DMS153 treated with DMSO at 0.1 percent for 48 hours (cell line): ENCODE results near the gene TCF15.
A peak's percentile ranks its signal among the peaks of the same experiment; 100 is the strongest.

Source experiments
- DNase-seq: peaks from one replicate; lab custom pipeline; 2025; ENCODE audit not compliant: unreplicated experiment; lab: John Stamatoyannopoulos, UW

TCF15 gene

GRCh38 chr20:610130-611046 is at the start of gene TCF15:
TSS of gene TCF15 (minus strand) at chr20:610309. CDS start at chr20:610237, 72 bp downstream.
- no peak for DNase-seq

- DNase-seq, result no peak
These were observed 48.7 kb upstream of the TCF15 start for GRCh38 chr20:658731-659291.

DNA sequence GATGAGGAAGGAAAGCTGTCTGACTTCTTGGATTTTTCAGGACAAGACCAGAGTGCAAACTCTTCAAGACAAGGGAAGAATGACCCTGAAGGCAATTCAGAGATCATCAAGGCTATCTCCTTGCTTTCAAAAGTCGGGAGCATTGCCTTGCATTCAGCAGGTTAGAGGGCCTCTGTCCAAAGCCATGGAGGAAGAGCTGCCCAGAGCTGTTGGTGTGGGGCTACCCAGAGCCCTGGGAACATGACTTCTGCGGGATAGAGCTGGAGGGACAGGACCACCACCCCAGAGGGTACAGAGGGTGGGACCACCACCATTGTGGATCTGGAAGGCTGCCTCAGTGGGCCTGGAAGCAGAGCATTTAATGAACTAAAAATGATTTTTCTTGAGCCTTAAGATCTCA is 48.1 kb upstream of the TCF15 start:
- no peak for DNase-seq

GRCh38 chr20:655726-656624 is 45.9 kb upstream of the TCF15 start:
- DNase-seq, result no peak

DNA sequence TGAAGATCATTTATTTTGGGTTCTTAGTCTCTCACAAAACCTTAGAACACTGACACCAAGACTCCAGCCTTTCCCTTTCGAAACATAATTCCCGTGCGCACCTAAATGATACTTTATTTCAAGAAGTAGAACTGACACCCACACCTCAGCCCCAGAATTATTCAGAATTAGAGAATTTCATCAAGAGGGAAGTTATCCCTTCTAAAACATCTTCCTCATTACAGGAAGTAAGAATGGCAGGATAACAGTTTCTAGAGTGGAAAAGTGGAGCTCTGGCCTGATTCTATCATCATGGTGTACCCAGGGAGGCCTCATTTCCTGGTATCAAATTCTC is 44.3 kb upstream of the TCF15 start:
- no peak for DNase-seq

DNA sequence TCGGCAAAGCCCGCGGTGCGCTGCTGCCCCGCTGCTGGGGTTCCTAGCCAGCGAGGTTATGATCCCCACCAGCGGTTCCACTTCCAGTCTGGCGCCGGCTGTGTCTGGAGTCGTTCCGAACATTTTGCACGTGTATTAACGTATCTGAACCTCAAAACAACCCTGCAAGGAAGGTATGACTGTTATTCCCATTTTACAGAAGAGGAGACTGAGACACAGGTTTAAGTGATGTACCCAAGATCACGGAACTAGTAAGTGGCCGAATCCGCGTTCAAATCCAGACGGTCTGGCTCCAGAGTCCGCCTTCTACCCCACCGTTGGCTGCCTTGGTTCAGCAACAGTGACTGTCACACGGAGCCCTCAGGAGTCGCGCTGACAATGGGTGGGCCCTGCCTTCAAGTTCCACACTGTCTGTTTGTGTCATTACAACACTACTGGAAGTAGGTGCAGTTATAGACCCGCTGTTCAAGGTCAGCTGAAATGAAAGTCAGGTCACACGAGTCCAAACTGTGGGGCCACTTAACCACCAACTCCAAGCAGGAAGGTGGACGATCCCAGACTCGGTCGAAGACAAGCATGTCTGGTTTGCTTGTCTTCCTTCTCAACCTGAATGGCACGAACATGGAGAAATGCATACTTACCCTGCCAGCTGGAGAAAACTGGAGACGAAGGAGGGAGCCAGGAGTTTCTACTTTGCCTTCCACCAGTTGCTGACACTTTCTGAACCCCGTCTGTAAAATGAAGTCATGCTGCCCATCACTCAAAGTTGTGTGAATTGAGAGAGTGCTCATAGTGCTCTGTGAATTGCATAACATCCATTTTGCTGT is 43.7 kb upstream of the TCF15 start:
- no peak for DNase-seq

GRCh38 chr20:653110-653589 is 43.0 kb upstream of the TCF15 start, which contains the start of gene SRXN1:
TSS of gene SRXN1 (minus strand) at chr20:653200. CDS start at chr20:653185, 15 bp downstream.
- DNase-seq, result peak; percentile 52

GRCh38 chr20:652615-653109 is 42.6 kb upstream of the TCF15 start:
- no peak for DNase-seq

- DNase-seq, result no peak
These were observed 41.9 kb upstream of the TCF15 start for GRCh38 chr20:651713-652614.

DNA sequence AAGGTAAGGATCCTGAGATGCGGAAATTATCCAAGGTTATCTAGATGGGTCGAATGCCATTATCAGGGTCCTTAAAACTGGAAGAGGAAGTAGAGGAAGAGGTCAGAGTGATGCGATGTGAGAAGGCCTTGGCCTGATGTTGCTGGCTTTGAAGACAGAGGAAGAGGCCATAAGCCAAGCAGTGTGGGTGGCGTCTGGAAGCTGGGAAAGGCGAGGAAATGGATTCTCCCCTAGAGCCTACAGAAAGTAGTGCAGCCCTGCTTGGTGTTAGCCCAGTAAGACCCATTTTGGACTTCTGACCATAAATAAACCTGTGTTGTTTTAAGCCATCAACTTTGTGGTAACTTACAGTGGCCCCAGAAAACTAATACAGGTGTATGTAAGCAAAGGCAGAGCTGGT is 40.8 kb upstream of the TCF15 start:
- no peak for DNase-seq

DNA sequence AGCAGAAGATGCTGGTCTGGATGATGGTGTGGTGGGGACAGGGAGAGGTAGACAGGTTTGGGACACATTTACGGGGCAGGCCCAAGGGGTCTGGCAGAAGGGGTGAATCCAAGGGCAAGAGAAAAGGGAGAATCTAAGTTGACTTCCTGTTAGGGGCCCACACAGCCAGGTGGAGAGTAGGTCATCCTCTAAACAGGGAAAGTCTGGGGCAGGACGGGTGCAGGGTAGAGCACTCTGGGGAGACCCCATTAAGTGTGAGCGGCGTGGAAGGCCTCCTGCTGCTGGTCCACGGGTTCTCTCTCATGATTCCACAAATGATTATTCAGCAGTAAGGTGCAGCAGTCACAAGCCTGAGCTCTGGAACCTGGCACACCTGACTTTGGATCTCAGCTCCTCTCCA is 40.2 kb upstream of the TCF15 start:
- DNase-seq, result no peak

DNA sequence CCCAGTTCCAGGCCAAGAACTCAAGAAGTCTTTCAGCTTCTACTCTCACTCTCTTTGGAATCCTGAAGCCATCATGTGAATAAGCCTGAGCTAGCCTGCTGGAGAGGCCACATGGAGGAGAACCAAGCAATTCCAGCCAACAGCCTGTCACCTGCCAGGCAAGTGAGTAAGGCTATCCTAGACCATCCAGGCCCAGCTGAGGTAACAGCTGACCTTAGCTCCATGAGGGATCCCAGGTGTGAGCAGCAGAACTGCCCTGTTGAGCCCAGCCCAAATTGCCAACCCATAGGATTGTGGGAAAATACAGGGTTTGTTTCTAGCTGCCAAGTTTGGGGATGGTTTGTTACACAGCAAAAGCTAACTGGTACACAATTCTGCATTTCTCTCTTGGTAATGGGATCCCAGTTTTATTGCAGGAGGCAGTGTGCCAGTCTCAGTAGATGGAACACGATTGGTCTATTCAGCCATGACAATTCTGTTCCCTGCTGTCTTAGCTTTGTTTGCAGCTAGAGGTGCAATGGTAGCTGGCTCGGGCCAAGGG is 37.4 kb upstream of the TCF15 start:
- DNase-seq, result no peak

DNA sequence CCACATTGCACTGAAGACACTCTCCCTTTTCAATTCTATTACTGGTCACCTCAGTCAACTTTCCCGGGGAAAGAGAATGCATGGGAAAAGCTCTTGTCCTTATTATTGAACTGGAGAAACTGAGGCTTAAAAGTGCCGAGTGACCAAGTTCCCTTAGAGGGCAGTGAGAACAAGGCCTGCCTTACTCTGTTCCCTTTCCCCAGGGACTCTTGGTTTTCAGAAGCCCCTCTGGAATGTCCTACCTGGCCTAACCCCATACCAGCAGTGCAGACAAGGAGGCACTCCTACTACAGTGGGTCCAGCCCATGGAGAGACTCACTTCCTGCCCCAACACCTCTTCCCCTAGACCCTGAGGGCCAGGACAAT is 36.7 kb upstream of the TCF15 start:
- no peak for DNase-seq

GRCh38 chr20:646107-646867 is 36.2 kb upstream of the TCF15 start:
- DNase-seq, result no peak

- peak; percentile 39 for DNase-seq
These were observed 35.4 kb upstream of the TCF15 start for GRCh38 chr20:645318-646106.

DNA sequence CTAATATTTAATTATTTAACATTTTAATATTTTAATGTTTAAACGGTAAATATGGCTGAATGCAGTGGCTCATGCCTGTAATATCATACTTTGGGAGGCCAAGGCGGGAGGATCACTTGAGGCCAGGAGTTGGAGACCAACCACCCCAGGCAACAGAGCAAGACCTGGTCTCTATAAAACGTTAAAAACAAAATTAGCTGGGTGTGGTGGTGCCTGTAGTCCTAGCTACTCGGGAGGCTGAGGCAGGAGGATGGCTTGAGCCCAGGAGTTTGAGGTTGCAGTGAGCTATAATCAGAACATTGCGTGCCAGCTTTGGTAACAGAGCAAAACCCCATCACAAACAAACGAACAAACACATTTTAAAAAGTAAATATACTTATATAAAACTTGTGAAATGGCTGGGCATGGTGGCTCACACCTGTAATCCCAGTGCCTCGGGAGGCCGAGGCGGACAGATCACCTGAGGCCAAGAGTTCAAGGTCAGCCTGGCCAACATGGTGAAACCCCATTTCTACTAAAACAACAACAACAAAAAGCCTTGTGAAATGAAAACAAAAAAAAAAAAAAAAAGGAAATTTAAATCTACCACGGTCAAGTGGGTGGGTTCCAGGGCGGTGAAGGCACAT is 34.7 kb upstream of the TCF15 start:
- no peak for DNase-seq
